Smooth muscle cell (in vitro differentiated cells): ENCODE measurements around the gene ABHD6. TPM values are rescaled to one million over a fixed set of nuclear protein-coding genes. Genes with fewer than 3 reads are reported as not detected.
"Not testable (repeated sequence)": the region's sequence is repeated elsewhere in the genome, so short reads cannot be mapped to it uniquely, and the experiment has no call there.

Source experiments
- DNase-seq: peaks from one replicate; lab custom pipeline; 2025; ENCODE audit not compliant: unreplicated experiment; lab: John Stamatoyannopoulos, UW
- H2AFZ ChIP-seq: fragments of 200-600 bp; sonication (generic); 2 replicates; pipeline ENCODE4 v1.6.0; 2016; ENCODE audit warnings: antibody characterized with exemption, low read depth, mild to moderate bottlenecking
- H3F3A ChIP-seq: fragments of 200-600 bp; sonication (generic); 2 replicates; pipeline ENCODE4 v1.6.0; 2017; ENCODE audit warnings: antibody characterized with exemption, low read depth
- H3K27ac ChIP-seq: fragments of 200-600 bp; sonication (generic); 2 replicates; pipeline ENCODE4 v1.5.1; 2016; ENCODE audit warnings: low read depth, mild to moderate bottlenecking
- H3K27me3 ChIP-seq: fragments of 200-600 bp; sonication (generic); 2 replicates; pipeline ENCODE4 v1.6.1; 2016; ENCODE audit warnings: low read depth, mild to moderate bottlenecking
- H3K36me3 ChIP-seq: fragments of 200-600 bp; sonication (generic); 2 replicates; pipeline ENCODE4 v1.5.1; 2016; ENCODE audit warnings: low read depth
- H3K4me1 ChIP-seq: fragments of 200-600 bp; sonication (generic); 2 replicates; pipeline ENCODE4 v1.5.1; 2016; ENCODE audit warnings: low read depth
- H3K4me2 ChIP-seq: fragments of 200-600 bp; sonication (generic); 2 replicates; pipeline ENCODE4 v1.6.0; 2016; ENCODE audit warnings: mild to moderate bottlenecking
- H3K4me3 ChIP-seq: fragments of 200-600 bp; sonication (generic); 2 replicates; pipeline ENCODE4 v1.5.1; 2016; ENCODE audit warnings: mild to moderate bottlenecking
- H3K79me2 ChIP-seq: fragments of 200-600 bp; sonication (generic); 2 replicates; pipeline ENCODE4 v1.6.0; 2016; ENCODE audit warnings: low read depth, mild to moderate bottlenecking
- H3K9ac ChIP-seq: fragments of 200-600 bp; sonication (generic); 2 replicates; pipeline ENCODE4 v1.6.0; 2016; ENCODE audit warnings: low read depth
- H3K9me3 ChIP-seq: fragments of 200-600 bp; sonication (generic); replicated peaks from 2 replicates; pipeline ENCODE4 v1.5.1; 2016; ENCODE audit warnings: low read depth
- H4K20me1 ChIP-seq: fragments of 200-600 bp; sonication (generic); 2 replicates; pipeline ENCODE4 v1.6.0; 2016; ENCODE audit warnings: low read depth
- WGBS: methylation state at CpG from one replicate; pipeline ENCODE4 v1.1.7; 2016; ENCODE audit warnings: low lambda C conversion rate; 5-methylcytosine and 5-hydroxymethylcytosine counted together
- polyA plus RNA-seq: library from polyadenylated mRNA; unstranded; fragments of >200 nt; fragmentation: Nextera tagmentation; extraction: Ambion mirVana; gene quantifications from 2 replicates; pipeline ENCODE4 v1.2.1, GENCODE V29; 2016
- total RNA-seq: library from RNA; depleted of rRNA; stranded (reverse); fragments of >200 nt; gene quantifications from 2 replicates; pipeline ENCODE4 v1.2.3, GENCODE V29; 2014
- TF ChIP-seq, protein P1 (sequence below): fragments of 200-600 bp; sonication (generic); IDR thresholded peaks from 2 replicates; pipeline ENCODE4 v1.5.1; 2017; ENCODE audit warnings: borderline replicate concordance, mild to moderate bottlenecking, antibody characterized with exemption; ENCODE audit not compliant: insufficient read depth, poor library complexity, severe bottlenecking

Gene ABHD6
- total and polyA plus RNA-seq, 2 experiments from 2014 or later, result 3.9 to 7.1 TPM

- DNase-seq, result no peak
- H3F3A ChIP-seq, result no peaks in the 10 kb centered on the region
- H3K4me2 ChIP-seq, result no peak overlapping the region
- H3K9ac ChIP-seq, result peak overlapping the region; percentile 46
- H3K27ac ChIP-seq, result peak overlapping the region; percentile 65
- no peak overlapping the region for H3K4me3 ChIP-seq
- no peaks in the 10 kb centered on the region for H3K79me2 ChIP-seq
- peaks cover 20% of the 10 kb centered on the region for H3K4me1 ChIP-seq
- no peaks in the 10 kb centered on the region for H3K9me3 ChIP-seq
- TF ChIP-seq, protein P1, sequence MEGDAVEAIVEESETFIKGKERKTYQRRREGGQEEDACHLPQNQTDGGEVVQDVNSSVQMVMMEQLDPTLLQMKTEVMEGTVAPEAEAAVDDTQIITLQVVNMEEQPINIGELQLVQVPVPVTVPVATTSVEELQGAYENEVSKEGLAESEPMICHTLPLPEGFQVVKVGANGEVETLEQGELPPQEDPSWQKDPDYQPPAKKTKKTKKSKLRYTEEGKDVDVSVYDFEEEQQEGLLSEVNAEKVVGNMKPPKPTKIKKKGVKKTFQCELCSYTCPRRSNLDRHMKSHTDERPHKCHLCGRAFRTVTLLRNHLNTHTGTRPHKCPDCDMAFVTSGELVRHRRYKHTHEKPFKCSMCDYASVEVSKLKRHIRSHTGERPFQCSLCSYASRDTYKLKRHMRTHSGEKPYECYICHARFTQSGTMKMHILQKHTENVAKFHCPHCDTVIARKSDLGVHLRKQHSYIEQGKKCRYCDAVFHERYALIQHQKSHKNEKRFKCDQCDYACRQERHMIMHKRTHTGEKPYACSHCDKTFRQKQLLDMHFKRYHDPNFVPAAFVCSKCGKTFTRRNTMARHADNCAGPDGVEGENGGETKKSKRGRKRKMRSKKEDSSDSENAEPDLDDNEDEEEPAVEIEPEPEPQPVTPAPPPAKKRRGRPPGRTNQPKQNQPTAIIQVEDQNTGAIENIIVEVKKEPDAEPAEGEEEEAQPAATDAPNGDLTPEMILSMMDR, result no peak
- WGBS, result 86% methylated on average over 6 of the region's 6 CpGs
- no peaks in the 10 kb centered on the region for H3K36me3 ChIP-seq
- no peaks in the 10 kb centered on the region for H4K20me1 ChIP-seq
- no peak overlapping the region for H2AFZ ChIP-seq
- H3K27me3 ChIP-seq, result no peaks in the 10 kb centered on the region
These were observed 23.1 kb downstream of the ABHD6 start for GRCh38 chr3:58260733-58261132.

DNA sequence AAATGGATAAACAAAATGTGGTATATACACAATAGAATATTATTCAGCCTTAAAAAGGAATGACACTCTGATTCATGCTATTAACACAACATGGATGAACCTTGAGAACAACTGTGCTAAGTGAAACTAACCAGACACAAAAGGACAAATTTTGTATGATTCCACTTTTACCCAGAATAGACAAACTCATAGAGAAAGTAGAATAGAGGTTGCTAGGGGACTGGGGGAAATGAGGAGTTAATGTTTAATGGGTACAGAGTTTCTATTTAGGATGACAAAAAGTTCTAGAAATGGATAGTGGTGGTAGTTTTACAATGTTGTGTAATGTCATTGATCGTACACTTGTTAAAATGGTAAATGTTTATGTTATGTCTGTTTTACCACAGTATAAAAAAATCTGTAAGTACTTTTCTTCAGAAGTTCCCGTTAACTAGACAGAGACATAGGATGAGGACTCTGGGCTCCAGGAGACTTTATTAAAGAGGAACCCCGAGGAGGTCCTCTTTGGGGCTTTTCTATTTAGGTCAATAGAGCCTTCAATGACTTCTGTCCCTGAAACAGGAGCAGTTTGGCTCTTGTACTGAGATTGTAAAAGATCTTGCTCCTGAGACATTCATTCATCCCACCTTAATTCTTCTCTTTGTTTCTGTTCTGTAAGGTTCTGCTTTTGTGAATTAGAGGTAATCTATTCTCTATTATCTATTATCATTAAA, 24.5 kb downstream of the ABHD6 start:
- no peak for DNase-seq
- H3F3A ChIP-seq, result no peaks in the 10 kb centered on the region
- H4K20me1 ChIP-seq, result no peaks in the 10 kb centered on the region
- H3K79me2 ChIP-seq, result no peaks in the 10 kb centered on the region
- H2AFZ ChIP-seq, result no peak overlapping the region
- TF ChIP-seq, protein P1, result no peak
- no peak overlapping the region for H3K9ac ChIP-seq
- no peak overlapping the region for H3K27ac ChIP-seq
- H3K9me3 ChIP-seq, result no peaks in the 10 kb centered on the region
- H3K4me3 ChIP-seq, result no peak overlapping the region
- no peaks in the 10 kb centered on the region for H3K36me3 ChIP-seq
- WGBS, result 85% methylated on average over 3 of the region's 3 CpGs
- H3K4me1 ChIP-seq, result peaks cover 20% of the 10 kb centered on the region
- H3K4me2 ChIP-seq, result no peak overlapping the region
- no peaks in the 10 kb centered on the region for H3K27me3 ChIP-seq

- TF ChIP-seq, protein P1, result no peak
- Histone ChIP-seq H4K20me1 (no peaks in the 10 kb centered on the region), H2AFZ (no peak overlapping the region), H3K4me2 (no peak overlapping the region), H3K9ac (no peak overlapping the region), H3K9me3 (no peaks in the 10 kb centered on the region), H3K27ac (no peak overlapping the region), H3K4me1 (no peaks in the 10 kb centered on the region), H3K27me3 (no peaks in the 10 kb centered on the region), H3F3A (no peaks in the 10 kb centered on the region), H3K79me2 (no peaks in the 10 kb centered on the region), H3K36me3 (no peaks in the 10 kb centered on the region), H3K4me3 (no peak overlapping the region)
- 100% methylated on average over 1 of the region's 1 CpG for WGBS
- no peak for DNase-seq
These were observed 29.0 kb downstream of the ABHD6 start for GRCh38 chr3:58266577-58266976.

DNA sequence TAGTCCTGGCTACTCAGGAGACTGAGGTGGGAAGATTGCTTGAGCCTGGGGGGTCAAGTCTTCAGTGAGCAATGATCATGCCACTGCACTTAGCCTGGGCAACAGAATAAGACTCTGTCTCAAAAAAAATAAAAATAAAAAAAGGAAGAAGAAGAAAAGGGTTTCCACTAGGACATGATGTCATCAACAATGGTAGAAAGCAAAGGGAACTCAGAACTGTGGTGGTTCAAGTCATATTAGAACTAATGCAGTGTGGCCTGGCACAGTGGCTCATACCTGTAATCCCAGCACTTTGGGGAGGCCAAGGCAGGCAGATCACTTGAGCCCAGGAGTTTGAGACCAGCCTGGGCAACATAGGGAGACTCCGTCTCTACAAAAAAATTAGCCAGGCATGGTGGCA, 30.0 kb downstream of the ABHD6 start:
- not testable (repeated sequence) for H4K20me1 ChIP-seq, H3K9me3 ChIP-seq, H3K4me1 ChIP-seq, H3K4me2 ChIP-seq, H3K36me3 ChIP-seq, H3K27ac ChIP-seq, DNase-seq, H3F3A ChIP-seq, H3K4me3 ChIP-seq, H3K79me2 ChIP-seq, H2AFZ ChIP-seq, H3K9ac ChIP-seq, H3K27me3 ChIP-seq
- 100% methylated on average over 1 of the region's 1 CpG for whole genome bisulfite sequencing
